ENCODE measurements around the gene TRMT13. TPM values are rescaled to one million over a fixed set of nuclear protein-coding genes. Genes with fewer than 3 reads are reported as not detected.
"Not testable (repeated sequence)": the region's sequence is repeated elsewhere in the genome, so short reads cannot be mapped to it uniquely, and the experiment has no call there.

TRMT13 gene
- polyA plus RNA-seq, 1 of the 3 experiments (the other 2 are of a cell fraction): 7.6 TPM

DNA sequence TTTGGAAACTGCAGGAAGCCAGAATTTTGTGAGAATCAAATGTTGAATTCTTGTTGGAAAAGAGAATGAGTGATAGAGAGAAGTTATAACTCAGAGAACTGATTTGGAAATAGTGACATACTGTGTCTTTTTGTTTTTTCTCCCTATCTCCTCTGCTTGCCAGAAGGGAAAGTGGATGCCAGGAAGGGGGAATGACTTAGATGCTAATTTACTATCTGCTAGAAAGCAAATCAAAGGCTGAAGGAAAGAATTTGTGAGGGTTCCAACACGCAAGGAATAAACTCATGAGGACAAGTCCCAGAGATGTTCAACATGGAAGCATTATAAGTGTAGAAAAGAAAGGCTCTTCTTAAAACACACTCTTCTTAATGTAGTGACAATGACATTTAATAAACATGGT lies 65.6 kb downstream of the TRMT13 start (continued):
- no peak for TF ChIP-seq EZH2phosphoT487 (IDR thresholded peaks at IDR 0.05; ENCODE audit: borderline replicate concordance, low read depth)
- TF ChIP-seq ELF1 (IDR thresholded peaks at IDR 0.05): no peak
- TF ChIP-seq NFIC (IDR thresholded peaks at IDR 0.05; ENCODE audit: borderline replicate concordance): no peak
- no peak for TF ChIP-seq PBX3 (IDR thresholded peaks at IDR 0.05)
- TF ChIP-seq MEF2A (IDR thresholded peaks at IDR 0.05; ENCODE audit: borderline replicate concordance, low read depth): no peak
- no peak for TF ChIP-seq GATA2 (CRISPR knock-in tag; IDR thresholded peaks at IDR 0.05)

DNA sequence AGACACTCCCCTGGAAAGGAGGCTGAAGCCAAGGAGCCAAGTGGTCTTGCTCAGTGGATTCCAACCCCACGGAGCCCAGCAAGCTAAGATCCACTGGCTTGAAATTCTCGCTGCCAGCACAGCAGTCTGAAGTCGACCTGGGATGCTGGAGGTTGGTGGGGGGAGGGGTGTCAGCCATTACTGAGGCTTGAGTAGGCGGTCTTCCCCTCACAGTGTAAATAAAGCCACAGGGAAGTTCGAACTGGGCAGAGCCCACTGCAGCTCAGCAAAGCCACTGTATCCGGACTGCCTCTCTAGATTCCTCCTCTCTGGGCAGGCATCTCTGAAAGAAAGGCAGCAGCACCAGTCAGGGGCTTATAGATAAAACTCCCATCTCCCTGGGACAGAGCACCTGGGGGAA lies 67.1 kb downstream of the TRMT13 start:
- H3K36me3 ChIP-seq (replicated peaks in 1 of 2; ENCODE audit: control insufficient read depth in 1 of 2, insufficient read depth in 2 of 2, low read length in 1 of 2): peaks cover 40 to 69% of the 10 kb centered on the region in 2 experiments
- H3K27ac ChIP-seq (ENCODE audit: low read depth in 2 of 2, low read length in 1 of 2); H3F3A ChIP-seq (replicated peaks; ENCODE audit: insufficient read depth); H3K9ac ChIP-seq; DNase-seq; H2AFZ ChIP-seq (ENCODE audit: low read depth); CTCF ChIA-PET; H3K4me1 ChIP-seq (ENCODE audit: control insufficient read depth in 1 of 2, insufficient read depth in 2 of 2, low read depth in 1 of 2, low read length in 1 of 2); H3K9me3 ChIP-seq; H3K9me2 ChIP-seq; H4K20me1 ChIP-seq (ENCODE audit: insufficient read depth); POLR2A ChIA-PET; H3K79me2 ChIP-seq (ENCODE audit: insufficient read depth); H3K4me2 ChIP-seq; H3K27me3 ChIP-seq (ENCODE audit: insufficient read depth); H3K4me3 ChIP-seq (ENCODE audit: low read depth in 2 of 2, low read length in 1 of 2): not testable (repeated sequence)
- WGBS (ENCODE audit: low lambda C conversion rate): 95% methylated on average over 4 of the region's 6 CpGs

Small RNA genes lying within 50 kb of the gene (small RNA-seq; reads per million reads assigned to genes)
- gene AC093019.1: 0 reads per million in 7 experiments
- 0 reads per million in 7 experiments for gene RPL23AP90

Other genes starting within 250 kb of the TRMT13 start
- gene SLC35A3, start 163.2 kb upstream of the TRMT13 start, polyA plus RNA-seq (2012; rRNA removed): 5.7 and 7.4 TPM in 2 replicates
- gene SASS6, start 233 bp upstream of the TRMT13 start, polyA plus RNA-seq (2012; rRNA removed): 0.48 and 0.58 TPM in 2 replicates
- gene LRRC39, start 45.1 kb downstream of the TRMT13 start, polyA plus RNA-seq (2012; rRNA removed): 1.6 and 3.0 TPM in 2 replicates
- gene DBT, start 116.7 kb downstream of the TRMT13 start, polyA plus RNA-seq (2012; rRNA removed): 2.0 and 3.6 TPM in 2 replicates
- 17.3 and 24.3 TPM in 2 replicates for gene RTCA, start 133.1 kb downstream of the TRMT13 start, polyA plus RNA-seq (2012; rRNA removed)
- gene CDC14A, start 219.3 kb downstream of the TRMT13 start, polyA plus RNA-seq (2012; rRNA removed): 2.2 and 2.8 TPM in 2 replicates